CD4-positive, alpha-beta T cell treated with Interleukin-6 for 4 hours (primary cell): ENCODE results near the gene ALDH18A1.

ENCODE experiments used
- DNase-seq: peaks from one replicate; pipeline ENCODE4 v3.0.0-alpha.2; 2020; ENCODE audit warnings: mixed read lengths

ALDH18A1 gene

DNA sequence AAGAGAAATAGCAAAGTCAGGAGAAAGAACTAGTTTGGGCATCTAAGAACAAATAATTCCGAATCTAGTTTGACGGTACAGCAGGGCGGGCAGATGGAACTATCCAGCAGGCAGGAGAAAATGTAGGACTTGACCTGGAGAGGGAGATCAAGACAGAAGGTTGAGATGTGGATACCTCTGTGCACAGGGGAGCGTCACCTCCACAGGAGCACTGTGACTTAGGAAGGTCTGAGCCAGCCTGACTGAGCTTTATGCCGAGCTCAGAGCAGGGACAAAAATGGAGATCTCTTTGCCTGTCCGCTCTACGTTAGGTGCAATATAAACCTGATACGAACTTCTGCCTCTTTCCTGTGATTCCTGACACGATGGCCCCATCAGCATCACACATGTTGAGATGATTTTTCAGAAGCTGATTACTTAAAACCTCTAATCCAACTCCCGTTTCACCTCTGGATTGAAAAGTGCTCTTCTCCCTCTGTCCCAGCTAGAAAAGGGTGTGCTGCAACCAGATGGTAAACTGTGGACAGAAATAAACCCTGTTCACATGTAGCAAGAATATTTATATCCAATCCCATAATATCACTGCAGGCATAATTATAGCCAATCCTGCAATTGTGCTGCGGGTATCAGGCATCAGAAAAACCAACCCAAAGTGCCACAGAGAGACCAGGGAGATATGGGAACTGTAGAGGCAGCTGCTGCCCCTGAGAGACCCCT is 81.7 kb downstream of the ALDH18A1 start:
- DNase-seq = no peak

DNA sequence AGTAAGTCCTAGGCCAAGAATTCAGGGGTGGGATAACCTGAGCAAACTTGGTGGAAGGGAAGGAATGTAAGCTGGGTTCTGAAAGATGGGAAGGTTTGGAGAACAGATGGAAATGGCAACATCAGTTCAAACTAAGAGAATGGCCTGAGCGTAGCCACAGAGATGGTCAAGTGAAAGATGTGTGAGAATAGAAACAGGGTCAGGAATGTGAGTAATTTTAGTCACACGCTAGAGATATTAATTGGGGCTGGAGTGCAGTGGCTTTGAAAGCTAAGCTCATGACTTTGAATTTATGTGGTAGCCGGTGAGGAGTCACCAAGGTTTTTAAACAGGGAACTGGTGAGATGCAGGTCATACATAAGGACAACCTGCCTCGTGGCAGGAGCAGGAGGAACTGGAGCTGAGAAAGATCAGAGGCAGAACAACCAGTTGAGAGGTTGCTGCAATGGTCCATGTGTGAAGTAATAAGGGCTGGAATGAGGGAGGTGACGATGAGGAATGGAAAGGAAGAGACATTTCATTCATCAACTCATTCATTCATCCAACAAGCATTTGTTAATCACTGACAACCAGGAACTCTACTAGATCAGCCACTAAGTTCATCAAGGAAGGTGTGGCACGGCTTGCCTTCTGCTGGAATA is 82.4 kb downstream of the ALDH18A1 start:
- DNase-seq = no peak

DNA sequence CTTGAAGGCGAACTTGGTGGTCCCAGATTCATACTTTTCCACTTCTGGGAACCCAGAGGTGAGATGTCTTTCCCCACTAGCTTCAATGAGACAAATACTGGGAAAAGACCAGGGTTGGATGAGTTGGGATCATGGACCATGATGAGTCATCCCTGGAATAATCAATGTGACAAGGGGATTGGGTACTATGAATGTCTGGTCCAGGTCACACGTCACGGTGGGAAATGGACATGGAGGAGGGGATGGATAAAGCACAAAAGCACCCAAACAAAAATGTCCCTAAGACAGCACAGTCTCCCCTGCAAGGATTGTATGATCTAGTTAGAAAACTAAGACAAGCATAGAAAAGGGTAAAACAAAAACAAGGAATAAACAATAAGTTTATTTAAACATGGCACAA is 83.0 kb downstream of the ALDH18A1 start:
- no peak for DNase-seq

DNA sequence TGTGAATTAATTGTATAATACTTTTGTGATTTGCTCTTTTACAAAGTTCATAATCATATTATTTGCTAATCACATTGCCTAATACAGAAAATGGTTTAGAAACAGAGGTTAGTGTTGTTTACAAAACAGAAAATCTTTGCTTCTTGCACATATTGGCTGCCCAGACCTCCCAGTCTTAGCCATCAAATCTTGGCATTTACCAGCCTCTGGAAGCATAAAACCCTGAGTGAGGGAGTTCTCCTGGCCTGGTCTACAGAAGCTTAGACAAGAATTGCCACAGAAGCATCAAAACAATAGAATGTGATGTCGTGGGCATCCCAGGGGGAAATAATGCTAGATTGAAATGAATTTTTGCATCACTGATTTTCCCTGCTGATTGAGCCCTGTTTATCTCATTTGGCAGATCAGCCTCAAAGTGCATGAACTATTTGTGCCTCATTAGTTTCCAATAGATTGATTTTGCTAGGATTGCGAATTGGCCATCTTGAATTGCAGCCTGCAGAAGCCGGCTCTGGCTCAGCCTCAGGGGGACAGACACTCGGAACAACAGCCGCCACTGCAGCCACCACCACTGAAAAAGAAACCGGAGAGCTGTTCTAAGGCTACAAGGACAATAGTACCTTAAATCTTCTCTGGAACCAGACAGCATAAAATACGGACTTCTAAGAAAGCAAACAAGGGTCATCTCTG is 84.2 kb downstream of the ALDH18A1 start:
- DNase-seq = no peak

DNA sequence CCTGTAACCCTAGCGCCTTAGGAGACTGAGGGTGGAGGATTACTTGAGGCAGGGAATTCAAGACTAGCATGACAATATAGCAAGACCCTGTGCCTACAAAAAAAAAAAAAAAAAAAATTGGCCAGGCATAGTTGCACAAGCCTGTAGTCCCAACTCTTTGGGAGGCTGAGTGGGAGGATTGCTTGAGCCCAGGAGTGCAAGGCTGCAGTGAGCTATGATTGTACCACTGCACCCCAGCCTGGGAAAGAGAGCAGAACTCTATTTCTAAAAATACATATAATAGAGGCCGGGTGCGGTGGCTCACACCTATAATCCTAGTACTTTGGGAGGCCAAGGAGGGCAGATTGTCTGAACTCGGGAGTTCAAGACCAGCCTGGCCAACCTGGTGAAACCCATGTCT is 85.1 kb downstream of the ALDH18A1 start:
- DNase-seq = no peak

DNA sequence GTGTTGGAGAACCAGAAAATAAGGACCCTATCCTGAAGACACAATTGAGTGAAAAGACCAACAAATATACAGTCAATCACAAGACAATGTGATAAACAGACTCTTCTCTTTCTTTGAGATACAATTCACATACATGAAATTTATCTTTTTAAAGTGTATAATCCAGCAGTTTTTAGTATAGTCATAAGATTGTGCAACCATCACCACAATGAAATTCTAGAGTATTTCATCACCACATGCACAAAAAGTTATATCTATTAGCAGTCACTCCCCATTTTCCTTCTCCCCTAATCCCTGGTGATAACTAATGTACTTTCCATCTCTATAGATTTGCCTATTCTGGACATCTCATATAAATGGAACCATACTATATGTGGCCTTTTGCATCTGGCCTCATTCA is 87.1 kb downstream of the ALDH18A1 start:
- DNase-seq = no peak

DNA sequence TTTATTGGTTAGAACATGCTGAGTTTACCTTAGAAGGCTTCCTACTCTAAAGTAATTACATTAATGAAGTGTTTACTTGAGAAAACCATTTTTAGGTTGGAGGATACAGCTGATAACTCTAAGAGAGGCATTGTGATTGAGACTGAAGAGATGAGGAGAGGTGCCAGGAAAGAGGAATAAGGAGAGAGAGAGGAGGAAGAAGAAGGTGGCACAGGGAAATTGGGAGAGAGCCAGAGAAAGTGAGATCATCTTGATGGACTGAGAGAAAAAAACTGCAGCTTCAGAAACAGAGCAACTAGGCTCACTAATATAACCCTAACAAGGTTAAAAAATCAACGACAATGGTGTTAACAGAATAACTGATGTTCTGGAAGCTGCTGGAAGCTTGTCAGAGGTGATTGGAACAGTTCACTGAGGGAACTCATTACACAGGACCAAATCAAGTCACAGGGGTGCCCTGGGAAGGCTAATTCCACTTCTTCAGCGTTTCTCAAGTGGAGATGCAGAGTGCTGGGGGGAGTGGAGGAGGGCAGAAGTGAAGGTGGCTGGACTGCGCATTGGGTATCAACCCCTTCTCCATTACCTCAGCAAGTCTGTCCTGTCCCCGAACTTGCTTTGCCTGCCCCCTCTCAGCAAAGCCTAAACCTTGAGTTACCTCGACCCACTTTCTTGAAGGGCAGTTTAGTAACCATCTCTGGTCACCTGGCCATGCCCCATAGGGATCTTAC is 88.4 kb downstream of the ALDH18A1 start:
- no peak for DNase-seq

DNA sequence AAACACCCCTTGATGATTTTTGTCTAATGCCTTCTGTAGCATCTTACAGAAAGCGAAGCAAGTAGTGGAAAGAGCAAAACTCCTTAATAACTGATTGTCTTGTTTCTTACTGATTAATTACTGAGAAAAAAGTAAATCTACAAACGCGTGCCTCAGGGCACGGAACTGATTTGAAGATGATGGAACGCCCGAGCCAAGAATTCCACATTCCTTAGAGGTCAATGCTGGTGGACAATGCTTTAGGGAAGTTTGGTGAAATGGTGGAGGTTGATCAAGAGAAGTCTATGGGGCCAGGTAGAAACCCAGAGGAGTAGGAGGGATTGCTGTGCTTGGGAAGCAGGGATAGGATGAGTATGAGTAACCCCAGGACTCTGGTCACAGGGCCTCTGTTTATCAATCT is 90.4 kb downstream of the ALDH18A1 start:
- DNase-seq = no peak

DNA sequence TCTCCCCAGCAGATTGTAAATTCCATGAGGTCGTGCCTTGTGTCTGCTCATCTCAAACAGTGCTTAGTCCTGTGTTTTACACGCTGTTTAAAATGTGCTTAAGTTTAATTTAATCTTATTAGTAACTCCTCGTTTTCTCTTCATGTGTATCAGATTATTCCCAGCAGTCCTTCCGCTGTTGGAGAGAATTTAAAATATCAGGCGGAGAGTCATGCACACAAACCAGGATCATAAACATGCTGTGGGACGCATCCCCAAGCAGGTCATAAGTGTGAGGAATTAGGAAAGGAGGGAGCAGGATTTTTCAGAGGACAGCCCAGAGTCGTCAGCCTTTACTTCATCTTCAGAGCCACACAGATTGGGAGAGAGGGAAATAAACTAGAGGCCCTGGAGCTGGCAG is 91.2 kb downstream of the ALDH18A1 start:
- no peak for DNase-seq

DNA sequence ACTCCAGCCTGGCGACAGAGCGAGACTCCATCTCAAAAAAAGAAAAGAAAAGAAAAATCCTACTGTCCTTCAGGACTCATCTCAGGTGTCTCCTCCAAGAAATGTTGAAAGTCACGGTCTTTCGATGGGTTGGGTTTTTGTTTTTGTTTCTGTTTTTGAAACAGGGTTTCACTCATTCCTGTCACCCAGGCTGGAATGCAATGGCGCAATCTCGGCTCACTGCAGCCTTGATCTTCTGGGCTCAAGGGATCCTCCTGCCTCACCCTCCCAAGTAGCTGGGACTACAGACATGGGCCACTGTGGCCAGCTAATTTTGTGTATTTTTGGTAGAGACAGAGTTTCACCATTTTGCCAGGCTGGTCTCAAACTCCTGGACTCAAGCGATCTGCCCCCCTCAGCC is 92.2 kb downstream of the ALDH18A1 start:
- DNase-seq = no peak

DNA sequence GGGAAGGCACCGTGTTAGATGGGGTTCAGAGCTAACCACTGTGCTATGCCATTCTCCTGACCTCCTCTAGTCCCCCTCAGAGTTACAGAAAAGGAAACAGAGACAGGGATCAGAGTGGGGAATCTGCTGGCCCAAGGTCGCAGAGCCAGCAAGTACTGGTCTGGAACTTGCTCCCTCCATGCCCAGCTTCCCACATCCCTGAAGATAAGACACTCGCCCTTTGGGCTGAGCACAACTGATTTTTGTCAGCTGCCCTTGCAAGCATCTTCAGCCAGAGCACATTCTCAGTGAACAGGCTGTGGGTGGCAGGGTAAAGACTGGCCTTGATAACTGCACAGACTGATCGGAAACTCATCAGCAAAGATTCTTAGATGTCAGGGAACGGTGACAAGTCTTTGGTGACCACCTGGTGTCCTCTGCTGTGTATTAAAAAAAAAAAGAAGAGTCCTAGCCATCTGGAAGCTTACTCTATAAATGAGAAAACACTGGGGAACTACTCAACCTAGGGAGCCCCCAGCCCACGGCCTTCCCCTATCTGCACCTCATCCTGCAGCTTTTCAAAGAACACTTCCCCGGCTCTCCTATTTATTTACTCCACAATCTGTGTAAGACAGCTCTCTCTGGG is 94.1 kb downstream of the ALDH18A1 start:
- no peak for DNase-seq

DNA sequence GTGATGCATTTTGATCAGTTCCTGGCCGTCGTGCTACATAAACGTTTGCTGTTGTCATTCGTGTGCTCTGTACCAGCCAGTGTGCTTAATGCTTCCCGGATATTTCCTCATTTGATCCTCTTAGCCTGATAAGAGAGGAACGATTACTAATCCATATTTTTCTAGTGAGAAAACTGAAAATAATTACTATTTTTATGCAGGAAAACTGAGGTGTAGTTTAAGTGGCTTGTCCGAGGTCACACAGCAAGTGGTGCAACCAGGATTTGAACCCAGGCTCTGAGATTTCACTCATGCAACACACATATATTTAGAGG is 94.7 kb downstream of the ALDH18A1 start:
- DNase-seq = no peak

DNA sequence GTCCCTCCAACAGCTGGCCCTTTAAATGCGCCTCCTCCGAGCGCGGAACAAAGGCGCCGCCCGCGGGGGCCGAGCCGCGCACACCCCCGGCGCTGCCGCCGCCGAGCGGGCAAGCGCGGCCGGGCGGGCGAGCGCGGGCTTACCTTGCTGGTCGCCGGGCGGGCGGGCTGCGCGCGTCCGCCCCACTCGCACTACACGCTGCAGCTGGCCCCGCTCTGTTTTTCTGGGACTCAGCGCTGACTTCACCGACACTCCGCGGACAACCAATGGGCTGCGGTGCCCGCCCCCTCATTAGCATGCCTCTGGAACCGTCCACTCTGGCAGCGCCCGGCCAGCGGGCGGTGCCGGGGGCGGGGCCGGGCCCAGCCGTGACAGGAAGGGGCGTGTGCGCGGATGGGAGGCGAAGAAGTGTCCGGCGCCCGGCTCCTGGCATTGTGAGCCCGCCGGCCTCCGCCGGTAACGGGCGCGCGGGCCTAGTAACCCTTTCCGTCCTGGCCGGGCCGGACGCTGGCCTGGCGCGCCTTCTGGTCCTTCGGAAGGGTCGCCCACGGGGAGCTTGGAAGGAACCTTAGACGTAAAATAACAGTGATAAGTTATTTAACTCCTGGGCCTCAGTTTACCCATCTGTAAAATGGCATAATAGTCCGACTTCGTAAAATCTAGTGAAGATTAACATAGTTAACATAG is 95.2 kb downstream of the ALDH18A1 start, which contains the start of gene SORBS1:
Gene SORBS1, minus strand, starts transcription at position 195 of the 687 bp plus-strand sequence. CDS start 120,236 bp downstream, outside the sequence.
- peak; percentile 90 for DNase-seq

DNA sequence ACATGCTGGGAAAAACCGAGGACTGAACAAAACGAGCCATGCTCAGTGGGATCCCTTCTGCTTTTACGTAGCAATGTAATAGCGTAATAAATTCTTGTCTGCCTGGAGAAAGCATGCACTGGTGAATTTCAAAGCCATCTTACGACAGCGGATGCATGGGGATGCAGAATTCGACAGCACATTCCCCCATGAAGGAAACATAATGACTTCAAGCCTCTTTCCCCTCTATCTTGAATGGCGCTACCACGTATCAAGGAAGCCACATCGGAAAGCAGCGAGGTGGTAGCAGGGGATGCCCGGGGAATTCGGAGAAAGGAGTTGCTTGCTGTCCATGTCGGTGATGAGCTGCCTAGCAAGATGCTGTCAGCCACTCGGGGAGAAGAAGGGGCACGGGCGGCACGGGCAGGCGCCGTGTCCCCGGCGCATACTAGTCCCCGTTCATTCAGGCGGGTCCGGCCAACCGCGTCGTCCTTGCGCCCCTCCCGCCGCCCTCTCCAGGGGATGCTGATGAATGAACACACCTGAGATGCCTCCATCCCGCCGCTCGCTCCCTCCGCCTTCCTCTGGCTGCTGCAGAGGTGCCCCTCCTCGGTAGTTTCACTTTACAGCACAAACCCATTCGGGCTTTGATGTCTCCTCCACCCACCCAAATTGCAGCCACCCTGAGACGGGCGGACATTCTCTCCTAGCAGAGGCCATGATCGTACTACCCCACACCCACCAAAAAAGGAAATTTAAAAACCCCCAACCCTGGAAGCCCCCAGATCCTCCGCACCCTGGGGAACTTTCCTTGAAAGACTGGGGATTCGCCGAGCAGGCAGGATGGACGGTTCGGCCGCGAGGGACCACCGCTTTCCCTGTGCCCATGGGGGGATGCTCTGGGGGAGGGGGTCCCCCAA is 96.0 kb downstream of the ALDH18A1 start:
- DNase-seq = peak; percentile 55

DNA sequence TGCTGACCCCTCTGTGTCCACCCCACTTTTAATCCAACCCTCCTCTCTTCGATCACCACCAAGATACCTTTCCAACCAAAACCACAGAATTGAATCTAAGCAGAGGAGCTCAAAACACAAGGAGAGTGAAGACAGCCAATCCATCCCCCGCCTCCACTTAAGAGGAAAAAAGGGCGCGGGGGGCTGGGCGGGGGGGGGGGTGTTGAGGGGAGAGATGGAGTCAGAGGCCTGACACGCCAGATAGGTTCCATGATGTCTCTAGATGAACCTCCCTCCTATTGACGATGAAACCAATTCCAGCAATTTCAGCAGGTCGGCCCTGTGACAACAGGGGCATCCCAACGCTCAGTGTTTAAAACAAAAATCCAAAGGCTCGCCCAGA is 96.6 kb downstream of the ALDH18A1 start:
- DNase-seq = no peak

DNA sequence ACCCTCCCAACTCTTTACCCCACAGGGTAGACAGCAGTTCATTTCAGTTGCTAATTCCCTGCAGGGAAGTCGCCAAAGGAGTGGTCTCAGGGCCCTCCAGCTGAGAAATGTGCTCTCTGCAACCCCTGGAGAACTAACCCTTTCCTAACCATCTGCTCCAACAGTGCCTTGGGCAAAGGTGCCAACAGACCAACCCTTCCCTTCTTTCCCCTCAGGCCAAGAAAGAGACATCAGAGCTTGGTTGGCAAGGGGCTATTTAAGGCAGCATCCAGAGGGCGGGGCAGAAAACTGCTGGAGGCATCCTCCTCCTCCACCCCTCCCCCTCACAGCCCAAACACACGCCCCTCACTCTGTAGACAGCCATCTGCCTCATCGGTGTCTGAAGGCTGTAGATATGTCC is 97.0 kb downstream of the ALDH18A1 start:
- no peak for DNase-seq

DNA sequence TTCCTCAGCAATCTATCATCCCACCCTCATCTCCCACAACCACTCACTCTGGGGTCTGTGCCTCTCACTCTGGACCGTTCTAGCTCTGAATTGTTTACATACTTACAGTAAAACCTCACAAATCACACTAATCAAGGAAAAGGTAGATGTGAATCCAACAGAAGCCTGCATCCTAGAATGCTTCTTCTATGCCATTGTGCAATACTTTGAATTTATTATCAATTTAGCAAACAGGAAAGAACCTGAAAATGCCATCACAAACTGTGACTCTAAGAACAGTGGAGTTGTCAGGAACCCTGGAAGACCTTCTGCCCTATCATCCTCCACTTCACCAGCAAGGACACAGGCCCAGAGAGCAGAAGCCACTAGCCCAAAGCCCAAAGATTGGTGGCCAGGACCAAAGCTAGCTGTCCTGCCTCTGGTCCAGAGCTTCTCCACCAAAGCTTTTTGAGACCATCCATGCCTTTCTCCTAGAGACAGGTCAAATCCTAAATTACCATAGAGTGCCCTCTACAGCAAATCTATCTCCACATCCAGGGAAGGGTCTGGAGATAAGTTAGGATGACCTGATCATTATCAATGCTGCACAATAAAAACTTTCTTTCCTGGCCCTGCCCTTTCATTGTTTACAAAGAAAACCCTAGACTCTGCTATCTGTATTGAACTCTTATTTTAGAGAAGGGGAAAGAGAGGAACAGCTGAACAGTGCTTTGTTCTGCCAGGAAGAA is 97.8 kb downstream of the ALDH18A1 start:
- no peak for DNase-seq

DNA sequence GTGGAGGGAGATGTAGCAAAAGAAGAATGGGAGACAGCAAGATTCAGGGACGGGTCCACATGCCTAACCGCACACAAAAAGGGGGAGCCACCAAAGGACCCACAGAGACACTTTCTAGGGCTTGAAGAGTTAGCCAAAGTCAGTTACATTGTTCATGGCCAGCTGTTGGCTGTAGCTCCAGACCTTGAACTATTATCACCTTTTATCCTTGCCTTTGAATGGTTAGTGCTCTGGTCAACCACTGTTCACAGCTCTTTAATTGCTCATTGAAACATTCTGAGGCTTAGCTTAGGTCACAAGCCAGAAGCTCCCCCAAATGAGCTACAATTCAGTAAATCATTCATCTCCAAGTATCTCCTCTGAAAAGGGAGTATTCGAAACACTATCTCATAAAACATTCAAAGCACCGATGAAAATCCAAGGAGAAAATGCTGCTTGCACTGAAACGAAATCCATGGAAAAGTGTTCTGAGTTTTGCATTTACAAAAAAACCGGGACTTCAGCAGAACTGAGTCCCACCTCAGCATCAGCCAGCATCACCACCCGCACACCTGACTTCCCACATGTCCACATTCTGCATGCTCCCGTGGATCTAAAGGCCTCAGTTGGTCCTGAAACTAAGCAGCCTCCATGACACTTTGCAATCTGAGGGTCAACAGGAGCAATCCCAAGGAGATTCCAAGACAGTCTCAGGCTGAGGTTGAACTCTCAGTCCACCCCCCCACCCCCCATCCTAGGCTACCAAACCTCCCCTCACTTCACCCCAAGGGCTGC is 99.3 kb downstream of the ALDH18A1 start:
- no peak for DNase-seq
